ENCODE results near the gene ADCK2. TPM values are rescaled to one million over a fixed set of nuclear protein-coding genes. Genes with fewer than 3 reads are reported as not detected.

Gene ADCK2
- total and polyA plus RNA-seq, 10 of the 15 experiments (the other 5 are each of a cell fraction or from before 2014, with no cell fraction given), result 0.52 to 19.4 (median 13.1) TPM

GRCh38 chr7:140698477-140698876 is 25.7 kb downstream of the ADCK2 start:
- H3K9ac ChIP-seq (ENCODE audit: control insufficient read depth, insufficient read depth, low read length), result peak overlapping the region; percentile 82; the same call in 1 of the 2 replicates
- H3K9me3 ChIP-seq (replicated peaks; ENCODE audit: control insufficient read depth, insufficient read depth, low read length), result no peaks in the 10 kb centered on the region
- in situ Hi-C loops (cut with MboI) (no loop called here), intact Hi-C loops (cut with micrococcal nuclease; ENCODE audit: unreplicated experiment) (loop anchor here (5.0 kb wide), 1 partner anchor 224 kb away; the partner anchor contains the start of gene BRAF)
- H3K36me3 ChIP-seq (ENCODE audit: control insufficient read depth in 2 of 2, insufficient read depth in 2 of 2, low read length in 1 of 2), result no peaks in the 10 kb centered on the region
- H2AFZ ChIP-seq (ENCODE audit: control insufficient read depth, low read depth, low read length), result no peak overlapping the region
- POLR2A ChIA-PET, result no interaction called here
- peaks cover 40% of the 10 kb centered on the region for H3K79me2 ChIP-seq (ENCODE audit: control insufficient read depth, insufficient read depth, low read length)
- SMC1A ChIA-PET (ENCODE audit: uncharacterized antibody, unreplicated experiment), result interaction anchor here (3.2 kb wide), 1 partner anchor 23 kb away, joined by 11 read pairs; no protein-coding TSS in a partner anchor
- no peak for FAIRE-seq
- DNase-seq (ENCODE audit: low read depth, low spot score), result no peak
- H4K20me1 ChIP-seq (ENCODE audit: control insufficient read depth, insufficient read depth), result no peaks in the 10 kb centered on the region
- BruUV-seq (replicated peaks), result no TSS peak
- H3K4me2 ChIP-seq (ENCODE audit: control insufficient read depth, insufficient read depth), result peak overlapping the region; percentile 95
- CTCF ChIA-PET, result interaction anchor here (1.2 to 4.3 kb wide), 3 partner anchors 23 to 644 kb away, joined by 4 to 25 read pairs (median 8); no protein-coding TSS in a partner anchor
- H3K27me3 ChIP-seq (replicated peaks in 1 of 2; ENCODE audit: control insufficient read depth in 2 of 2, insufficient read depth in 2 of 2, low read length in 1 of 2), result no peaks in the 10 kb centered on the region
- H3K4me1 ChIP-seq (ENCODE audit: control insufficient read depth, insufficient read depth, low read length), result peaks cover 11% of the 10 kb centered on the region
- peak overlapping the region; percentile 19; the same call in 1 of the 2 replicates for H3K27ac ChIP-seq (ENCODE audit: control insufficient read depth, insufficient read depth)
- peak overlapping the region; percentile 77 for H3K4me3 ChIP-seq
- TF ChIP-seq CHD4 (IDR thresholded peaks at IDR 0.05) (no peak), NRF1 (conservative IDR thresholded peaks at IDR 0.05; ENCODE audit: low read depth, low read length) (no peak), EED (IDR thresholded peaks at IDR 0.05; ENCODE audit: low read depth) (no peak), DPF2 (IDR thresholded peaks at IDR 0.05) (no peak), TARDBP (IDR thresholded peaks at IDR 0.05; ENCODE audit: borderline replicate concordance) (no peak), BHLHE40 (IDR thresholded peaks at IDR 0.05; ENCODE audit: borderline replicate concordance in 1 of 2, low read depth in 2 of 2, low read length in 1 of 2) (no peak), RCOR1 (conservative IDR thresholded peaks at IDR 0.05; ENCODE audit: low read depth, low read length) (no peak), IRF3 (IDR thresholded peaks at IDR 0.05) (no peak), RB1 (IDR thresholded peaks at IDR 0.05; ENCODE audit: borderline replicate concordance) (no peak), HDAC6 (IDR thresholded peaks at IDR 0.05; ENCODE audit: unreplicated experiment) (no peak), GABPA (IDR thresholded peaks at IDR 0.05; ENCODE audit: low read depth) (no peak), SPI1 (IDR thresholded peaks at IDR 0.05; ENCODE audit: borderline replicate concordance, insufficient read depth, low read depth, low read length) (no peak), RAD51 (IDR thresholded peaks at IDR 0.05) (no peak), RAD21 (IDR thresholded peaks at IDR 0.05; ENCODE audit: insufficient read depth, low read depth, low read length) (no peak), SP1 (IDR thresholded peaks at IDR 0.05; ENCODE audit: low read depth, low read length) (no peak), STAT3 (IDR thresholded peaks at IDR 0.05; ENCODE audit: low read depth, low read length) (no peak), ESRRA (IDR thresholded peaks at IDR 0.05; ENCODE audit: low read length) (no peak), MEF2B (IDR thresholded peaks at IDR 0.05; ENCODE audit: partially characterized antibody, poor library complexity, severe bottlenecking) (no peak), ZBTB33 (IDR thresholded peaks at IDR 0.05) (no peak)
- RAD21 ChIA-PET (ENCODE audit: unreplicated experiment), result interaction anchor here (1.3 kb wide), 1 partner anchor 22 kb away, joined by 3 read pairs; no protein-coding TSS in a partner anchor
- WGBS (ENCODE audit: insufficient coverage, insufficient replicate concordance, low lambda C conversion rate, missing lambda C conversion rate), result 98% methylated on average over 8 of the region's 8 CpGs
- ATAC-seq, result no peak

All from GM12878 (cell line).